GM21367 (cell line): ENCODE measurements around the gene BEX1.
"Not testable (repeated sequence)": the region's sequence is repeated elsewhere in the genome, so short reads cannot be mapped to it uniquely, and the experiment has no call there.

Experiments used
- ATAC-seq: cut with Tn5 transposase; IDR thresholded peaks from one replicate; pipeline ENCODE4 v1.9.1; 2021; ENCODE audit not compliant: unreplicated experiment

BEX1 gene

GRCh38 chrX:103063918-103064434 is at the start of gene BEX1:
TSS of gene BEX1 (minus strand) at chrX:103064171. CDS start at chrX:103063274, 897 bp downstream.
- no peak for ATAC-seq

- ATAC-seq = not testable (repeated sequence)
Observed at GRCh38 chrX:103109497-103109896, 45.5 kb upstream of the BEX1 start.

GRCh38 chrX:103107836-103108235 is 43.9 kb upstream of the BEX1 start:
- ATAC-seq = no peak

- ATAC-seq = not testable (repeated sequence)
Observed at GRCh38 chrX:103107227-103107737, 43.3 kb upstream of the BEX1 start.

- ATAC-seq = not testable (repeated sequence)
Observed at GRCh38 chrX:103104370-103104769, 40.4 kb upstream of the BEX1 start.

GRCh38 chrX:103103866-103104265 is 39.9 kb upstream of the BEX1 start:
- ATAC-seq = not testable (repeated sequence)

- ATAC-seq = no peak
Observed at GRCh38 chrX:103101299-103102042, 37.5 kb upstream of the BEX1 start.

GRCh38 chrX:103100484-103100883 is 36.5 kb upstream of the BEX1 start:
- ATAC-seq = no peak

- no peak for ATAC-seq
Observed at GRCh38 chrX:103099691-103100090, 35.7 kb upstream of the BEX1 start.

- ATAC-seq = no peak
Observed at GRCh38 chrX:103098488-103098887, 34.5 kb upstream of the BEX1 start.

- no peak for ATAC-seq
Observed at GRCh38 chrX:103092942-103093341, 29.0 kb upstream of the BEX1 start, which contains the start of gene NXF3. TSS of gene NXF3 (minus strand) at chrX:103093143. CDS start at chrX:103093023, 120 bp downstream.

GRCh38 chrX:103081051-103081450 is 17.1 kb upstream of the BEX1 start:
- no peak for ATAC-seq

- ATAC-seq = no peak
Observed at GRCh38 chrX:103073467-103073866, 9.5 kb upstream of the BEX1 start.

GRCh38 chrX:103066606-103067005 is 2.6 kb upstream of the BEX1 start:
- no peak for ATAC-seq

- ATAC-seq = no peak
Observed at GRCh38 chrX:103063191-103063845, 653 bp downstream of the BEX1 start.

- ATAC-seq = no peak
Observed at GRCh38 chrX:103061486-103061885, 2.5 kb downstream of the BEX1 start.

- no peak for ATAC-seq
Observed at GRCh38 chrX:103056902-103057301, 7.1 kb downstream of the BEX1 start.

GRCh38 chrX:103052625-103053024 is 11.3 kb downstream of the BEX1 start:
- no peak for ATAC-seq

- ATAC-seq = no peak
Observed at GRCh38 chrX:103051260-103051789, 12.6 kb downstream of the BEX1 start.

- ATAC-seq = not testable (repeated sequence)
Observed at GRCh38 chrX:103033371-103033770, 30.6 kb downstream of the BEX1 start.

GRCh38 chrX:103017542-103017941 is 46.4 kb downstream of the BEX1 start:
- ATAC-seq = no peak

GRCh38 chrX:103012945-103013344 is 51.0 kb downstream of the BEX1 start:
- ATAC-seq = no peak
